OCI-LY1 (cell line): ENCODE measurements around the gene GNB1L.

Source experiments
- H2AFZ ChIP-seq: fragments of 200-600 bp; sonication (generic), shearing (Covaris generic); 2 replicates; pipeline ENCODE4 v1.6.0; 2014; ENCODE audit warnings: antibody characterized with exemption, mild to moderate bottlenecking, low read length
- H3F3A ChIP-seq: fragments of 200-600 bp; sonication (generic), shearing (Covaris generic); 2 replicates; pipeline ENCODE4 v1.6.0; 2014; ENCODE audit warnings: mild to moderate bottlenecking, antibody characterized with exemption, low read length, moderate library complexity; ENCODE audit not compliant: insufficient read depth
- H3K27ac ChIP-seq: fragments of 200-600 bp; sonication (generic); 2 replicates; pipeline ENCODE4 v1.5.1; 2014; ENCODE audit warnings: low read length, mixed run types, mild to moderate bottlenecking, low read depth; ENCODE audit not compliant: poor library complexity, severe bottlenecking
- H3K27me3 ChIP-seq: fragments of 200-600 bp; sonication (generic); 2 replicates; pipeline ENCODE4 v1.6.0; 2014; ENCODE audit warnings: antibody characterized with exemption, mild to moderate bottlenecking, low read length, moderate library complexity; ENCODE audit not compliant: insufficient read depth
- H3K36me3 ChIP-seq: fragments of 200-600 bp; sonication (generic); 2 replicates; pipeline ENCODE4 v1.6.1; 2014; ENCODE audit warnings: mild to moderate bottlenecking, antibody characterized with exemption, low read length, moderate library complexity, mixed read lengths; ENCODE audit not compliant: insufficient read depth
- H3K4me1 ChIP-seq: fragments of 200-600 bp; sonication (generic); 2 replicates; pipeline ENCODE4 v1.5.1; 2014; ENCODE audit warnings: mild to moderate bottlenecking, low read length, moderate library complexity; ENCODE audit not compliant: insufficient read depth, severe bottlenecking
- H3K4me2 ChIP-seq: fragments of 200-600 bp; sonication (generic), shearing (Covaris generic); 2 replicates; pipeline ENCODE4 v1.6.1; 2014; ENCODE audit warnings: low read length
- H3K4me3 ChIP-seq: fragments of 200-600 bp; sonication (generic); 2 replicates; pipeline ENCODE4 v1.5.1; 2014; ENCODE audit warnings: low read length, low read depth, mild to moderate bottlenecking, mixed read lengths; ENCODE audit not compliant: poor library complexity, severe bottlenecking
- H3K79me2 ChIP-seq: fragments of 200-600 bp; shearing (Covaris generic); 2 replicates; pipeline ENCODE4 v1.6.1; 2016; ENCODE audit warnings: mixed run types, low read length, mixed read lengths; ENCODE audit not compliant: insufficient read depth
- H3K9ac ChIP-seq: fragments of 200-600 bp; sonication (generic), shearing (Covaris generic); 2 replicates; pipeline ENCODE4 v1.6.1; 2014; ENCODE audit warnings: mild to moderate bottlenecking, low read length, mixed read lengths
- H3K9me2 ChIP-seq: fragments of 200-600 bp; sonication (generic), shearing (Covaris generic); 2 replicates; pipeline ENCODE4 v1.6.1; 2014; ENCODE audit warnings: low read depth, mild to moderate bottlenecking, low read length, mixed read lengths
- H3K9me3 ChIP-seq: fragments of 200-600 bp; shearing (Covaris generic); 2 replicates; pipeline ENCODE4 v1.6.1; 2014; ENCODE audit warnings: low read length, mixed read lengths
- H4K20me1 ChIP-seq: fragments of 200-600 bp; sonication (generic), shearing (Covaris generic); 2 replicates; pipeline ENCODE4 v1.6.0; 2016; ENCODE audit warnings: mild to moderate bottlenecking, low read length; ENCODE audit not compliant: insufficient read depth
- EZH2 ChIP-seq: fragments of 200-600 bp; sonication (generic), shearing (Covaris generic); IDR thresholded peaks from 2 replicates; pipeline ENCODE4 v1.8.0; 2017; ENCODE audit warnings: borderline replicate concordance, mixed run types, mild to moderate bottlenecking, antibody characterized with exemption, low read length, moderate library complexity, mixed read lengths
- TF ChIP-seq, protein P1 (sequence below): fragments of 200-600 bp; sonication (generic), shearing (Covaris generic); IDR thresholded peaks from 2 replicates; pipeline ENCODE4 v1.5.1; 2017; ENCODE audit warnings: mild to moderate bottlenecking, antibody characterized with exemption, low read length, moderate library complexity, mixed read lengths

GNB1L gene

DNA sequence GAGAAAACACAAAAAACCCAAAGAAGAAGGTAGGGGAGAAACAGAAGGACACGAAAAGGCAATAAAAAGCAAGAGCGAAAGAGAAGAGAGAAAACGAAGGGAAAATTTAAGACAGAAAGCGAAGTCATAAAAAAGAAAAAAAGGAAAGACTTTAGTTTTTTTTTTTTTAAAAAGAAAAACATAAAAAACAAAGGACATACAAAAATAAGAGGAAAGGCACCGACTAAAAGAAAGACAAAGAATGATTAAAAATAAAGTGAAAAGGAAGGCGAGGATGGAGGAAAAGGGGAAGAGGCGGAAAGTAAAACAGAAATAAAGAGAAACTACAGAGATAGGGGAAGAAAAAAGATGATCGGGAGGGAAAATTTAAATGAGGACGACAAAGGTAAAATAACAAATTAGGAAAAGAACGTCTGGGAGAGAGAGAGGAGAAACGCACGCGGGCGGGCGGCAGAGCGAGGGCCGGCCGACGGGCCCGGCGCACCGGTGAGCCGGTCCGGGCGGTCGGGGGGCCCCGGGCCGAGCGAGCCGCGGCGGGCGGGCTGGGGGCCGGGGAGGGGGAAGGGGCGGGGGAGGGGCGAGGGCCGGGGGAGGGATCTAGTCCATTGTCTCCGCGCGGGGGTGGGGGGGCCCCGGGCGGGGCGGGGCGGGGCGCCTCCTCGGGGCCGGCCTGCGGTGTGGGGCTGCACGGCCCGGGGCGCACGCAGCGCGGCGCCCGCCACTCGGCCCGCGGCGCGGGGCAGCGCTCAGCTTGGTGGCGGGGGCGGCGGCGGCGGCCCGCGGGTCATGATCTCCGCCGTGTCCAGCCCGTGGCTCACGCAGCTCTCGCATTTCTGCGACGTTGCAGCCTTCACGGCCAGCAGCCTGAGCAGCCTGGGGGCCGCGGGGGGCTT lies 94.4 kb downstream of the GNB1L start, which contains the start of gene TBX1:
TBX1 (plus strand) TSS at position 721 of the 893 bp plus-strand sequence; CDS start at position 787, 66 bp downstream.
- Histone ChIP-seq H3K79me2 (no peaks in the 10 kb centered on the region), H3K4me3 (no peak within 1 kb of the TSS), H3K36me3 (no peaks in the 10 kb centered on the region), H3K9me2 (no peaks in the 10 kb centered on the region), H3F3A (no peaks in the 10 kb centered on the region), H3K4me2 (no peak within 1 kb of the TSS), H3K9ac (no peak within 1 kb of the TSS), H3K4me1 (peaks cover 14% of the 10 kb centered on the region), H4K20me1 (no peaks in the 10 kb centered on the region), H2AFZ (no peak within 1 kb of the TSS), H3K27ac (no peak within 1 kb of the TSS), H3K9me3 (no peaks in the 10 kb centered on the region), H3K27me3 (peaks cover 17% of the 10 kb centered on the region)
- peak; percentile 81; the same call in 1 of the 2 replicates for TF ChIP-seq EZH2
- TF ChIP-seq, protein P1, sequence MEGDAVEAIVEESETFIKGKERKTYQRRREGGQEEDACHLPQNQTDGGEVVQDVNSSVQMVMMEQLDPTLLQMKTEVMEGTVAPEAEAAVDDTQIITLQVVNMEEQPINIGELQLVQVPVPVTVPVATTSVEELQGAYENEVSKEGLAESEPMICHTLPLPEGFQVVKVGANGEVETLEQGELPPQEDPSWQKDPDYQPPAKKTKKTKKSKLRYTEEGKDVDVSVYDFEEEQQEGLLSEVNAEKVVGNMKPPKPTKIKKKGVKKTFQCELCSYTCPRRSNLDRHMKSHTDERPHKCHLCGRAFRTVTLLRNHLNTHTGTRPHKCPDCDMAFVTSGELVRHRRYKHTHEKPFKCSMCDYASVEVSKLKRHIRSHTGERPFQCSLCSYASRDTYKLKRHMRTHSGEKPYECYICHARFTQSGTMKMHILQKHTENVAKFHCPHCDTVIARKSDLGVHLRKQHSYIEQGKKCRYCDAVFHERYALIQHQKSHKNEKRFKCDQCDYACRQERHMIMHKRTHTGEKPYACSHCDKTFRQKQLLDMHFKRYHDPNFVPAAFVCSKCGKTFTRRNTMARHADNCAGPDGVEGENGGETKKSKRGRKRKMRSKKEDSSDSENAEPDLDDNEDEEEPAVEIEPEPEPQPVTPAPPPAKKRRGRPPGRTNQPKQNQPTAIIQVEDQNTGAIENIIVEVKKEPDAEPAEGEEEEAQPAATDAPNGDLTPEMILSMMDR, result no peak

DNA sequence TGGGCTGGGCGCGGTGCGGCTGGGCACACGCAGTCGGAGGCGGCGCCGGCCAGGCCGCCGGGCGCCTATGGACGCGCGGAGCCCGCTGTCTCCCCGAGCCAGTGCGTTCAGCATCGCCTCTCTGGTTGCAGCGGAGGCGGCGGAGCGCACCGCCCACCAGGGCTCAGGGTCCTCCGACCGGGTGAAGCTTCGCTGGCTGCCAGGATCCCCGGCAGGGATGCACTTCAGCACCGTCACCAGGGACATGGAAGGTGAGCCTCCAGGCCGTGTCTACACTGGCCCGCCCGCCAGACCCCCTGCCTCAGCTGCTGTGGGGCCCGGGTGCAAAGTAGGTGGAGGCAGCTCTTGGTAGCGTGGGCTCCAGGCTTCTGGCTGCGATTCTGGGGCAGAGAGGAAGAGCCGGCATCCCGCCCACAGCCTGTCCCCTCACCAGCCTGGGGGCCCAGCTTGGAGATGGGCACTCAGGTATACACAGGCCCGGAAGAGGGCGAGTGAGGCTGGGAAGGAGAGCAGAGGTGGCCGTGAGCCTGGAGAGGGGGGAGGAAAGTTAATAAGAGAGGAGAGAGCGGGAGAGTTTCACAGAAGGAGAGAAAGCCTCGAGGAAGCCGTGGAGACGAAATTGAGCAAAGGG lies 95.1 kb downstream of the GNB1L start:
- Histone ChIP-seq H3K4me1 (peaks cover 14% of the 10 kb centered on the region), H3K36me3 (no peaks in the 10 kb centered on the region), H3K9me2 (no peaks in the 10 kb centered on the region), H3K79me2 (no peaks in the 10 kb centered on the region), H3K9me3 (no peaks in the 10 kb centered on the region), H3K4me3 (no peak overlapping the region), H2AFZ (no peak overlapping the region), H4K20me1 (no peaks in the 10 kb centered on the region), H3K9ac (no peak overlapping the region), H3K27ac (no peak overlapping the region), H3F3A (no peaks in the 10 kb centered on the region), H3K4me2 (no peak overlapping the region), H3K27me3 (peaks cover 16% of the 10 kb centered on the region)
- no peak for TF ChIP-seq EZH2
- TF ChIP-seq, protein P1, result no peak

DNA sequence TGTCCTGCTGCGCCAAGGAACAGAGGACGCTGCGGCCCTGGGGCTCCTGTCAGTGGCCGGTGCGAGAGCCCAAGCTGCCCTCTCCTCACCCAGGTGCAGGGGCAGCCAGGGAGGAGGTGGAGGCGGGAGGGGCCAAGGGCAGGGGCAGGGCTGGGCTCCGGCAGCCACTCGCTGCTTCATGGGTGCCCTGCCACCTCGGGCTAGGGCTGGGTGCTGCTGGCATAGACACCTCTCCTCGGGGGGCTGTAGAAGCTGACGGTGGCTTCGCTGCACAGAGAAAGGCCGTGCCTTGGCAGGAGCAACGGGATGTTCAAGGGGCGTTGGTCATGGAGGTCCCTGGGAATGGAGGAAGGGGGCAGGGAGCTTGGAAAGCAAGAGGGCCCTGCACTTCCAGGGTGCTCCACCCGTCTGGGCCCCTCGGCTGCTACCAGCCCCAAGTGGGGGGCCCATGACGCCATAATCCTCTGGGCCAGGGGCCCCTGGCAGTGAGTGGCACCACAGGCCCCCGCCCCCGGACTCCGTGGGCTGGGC lies 95.7 kb downstream of the GNB1L start:
- no peak overlapping the region for H3K9ac ChIP-seq
- no peaks in the 10 kb centered on the region for H3K9me3 ChIP-seq
- no peak overlapping the region for H3K4me2 ChIP-seq
- no peaks in the 10 kb centered on the region for H4K20me1 ChIP-seq
- no peak overlapping the region for H2AFZ ChIP-seq
- no peaks in the 10 kb centered on the region for H3K36me3 ChIP-seq
- no peak overlapping the region for H3K4me3 ChIP-seq
- H3K9me2 ChIP-seq, result no peaks in the 10 kb centered on the region
- H3K27ac ChIP-seq, result no peak overlapping the region
- peaks cover 14% of the 10 kb centered on the region for H3K4me1 ChIP-seq
- H3K27me3 ChIP-seq, result peaks cover 12% of the 10 kb centered on the region
- TF ChIP-seq, protein P1, result no peak
- no peaks in the 10 kb centered on the region for H3F3A ChIP-seq
- no peaks in the 10 kb centered on the region for H3K79me2 ChIP-seq
